IPS DF 6.9 (cell line): ENCODE measurements around the gene DECR2.

Experiments used
- DNase-seq: peaks from one replicate; pipeline ENCODE4 v3.0.0-alpha.2; 2013; ENCODE audit warnings: low read depth, low spot score
- H3K27ac ChIP-seq: one replicate; pipeline ENCODE4 v1.5.1; 2013; ENCODE audit warnings: low read length, control low read depth
- H3K27me3 ChIP-seq: 2 replicates; pipeline ENCODE4 v1.6.1; 2013; ENCODE audit warnings: mild to moderate bottlenecking, low read length; ENCODE audit not compliant: control insufficient read depth, insufficient read depth
- H3K36me3 ChIP-seq: 2 replicates; pipeline ENCODE4 v1.6.1; 2013; ENCODE audit warnings: low read length; ENCODE audit not compliant: control insufficient read depth, insufficient read depth
- H3K4me1 ChIP-seq: 2 replicates; pipeline ENCODE4 v1.6.1; 2013; ENCODE audit warnings: low read length; ENCODE audit not compliant: control insufficient read depth, insufficient read depth
- H3K4me3 ChIP-seq: 2 replicates; pipeline ENCODE4 v1.5.1; 2013; ENCODE audit warnings: mild to moderate bottlenecking, low read length
- H3K9me3 ChIP-seq: 2 replicates; pipeline ENCODE4 v1.6.1; 2013; ENCODE audit warnings: low read length, inconsistent platforms; ENCODE audit not compliant: control insufficient read depth, insufficient read depth
- WGBS: extraction: QIAGEN DNeasy Blood & Tissue Kit; methylation state at CpG from one replicate; pipeline ENCODE4 v1.1.7; 2013; ENCODE audit warnings: mixed read lengths, missing lambda C conversion rate; ENCODE audit not compliant: insufficient read length, insufficient coverage; 5-methylcytosine and 5-hydroxymethylcytosine counted together

The DECR2 gene

DNA sequence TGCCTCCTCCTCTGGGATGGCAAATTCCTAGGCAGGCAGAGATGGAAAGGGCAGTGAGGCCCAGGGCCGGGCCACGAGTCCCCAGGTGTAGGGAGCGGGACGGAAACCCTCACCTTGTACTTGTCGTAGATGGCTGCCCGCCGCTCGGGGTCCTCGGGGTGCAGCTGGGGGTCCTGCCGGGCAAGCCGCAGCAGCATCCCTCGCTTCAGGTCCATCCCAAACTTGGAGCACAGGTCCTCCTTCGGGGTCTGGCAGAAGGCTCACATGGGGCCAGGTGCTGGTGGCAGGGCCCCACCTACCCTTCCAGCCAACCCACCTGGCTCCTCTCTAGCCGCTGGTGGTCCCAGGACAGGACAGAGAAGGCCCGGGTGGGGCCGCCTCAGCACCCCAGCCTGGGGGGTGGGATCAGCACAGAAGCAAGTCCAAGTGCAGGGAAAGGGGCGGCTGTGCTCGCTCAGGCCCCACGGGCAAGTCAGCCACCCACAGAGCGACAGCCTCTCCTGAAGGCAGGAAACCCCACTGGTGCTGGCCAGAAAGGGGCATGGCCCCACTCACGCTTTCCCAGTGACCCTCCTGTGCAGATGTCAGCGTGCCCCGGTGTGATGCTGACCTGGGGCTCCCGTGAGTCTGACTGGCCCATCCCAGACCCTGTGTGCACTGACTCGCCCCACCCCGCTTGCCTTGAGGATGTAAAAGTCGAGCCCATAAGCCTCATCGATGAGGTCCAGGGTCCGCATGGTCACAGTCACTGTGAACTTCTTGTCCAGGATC is 33.1 kb upstream of the DECR2 start:
- no peak overlapping the region for H3K27ac ChIP-seq
- peaks cover 32% of the 10 kb centered on the region for H3K36me3 ChIP-seq
- H3K27me3 ChIP-seq, result no peaks in the 10 kb centered on the region
- no peaks in the 10 kb centered on the region; the same call in 1 of the 2 replicates for H3K4me1 ChIP-seq
- no peaks in the 10 kb centered on the region for H3K9me3 ChIP-seq
- DNase-seq, result no peak
- WGBS, result no CpG with 5 or more reads among the region's 29 CpGs
- H3K4me3 ChIP-seq, result no peak overlapping the region

DNA sequence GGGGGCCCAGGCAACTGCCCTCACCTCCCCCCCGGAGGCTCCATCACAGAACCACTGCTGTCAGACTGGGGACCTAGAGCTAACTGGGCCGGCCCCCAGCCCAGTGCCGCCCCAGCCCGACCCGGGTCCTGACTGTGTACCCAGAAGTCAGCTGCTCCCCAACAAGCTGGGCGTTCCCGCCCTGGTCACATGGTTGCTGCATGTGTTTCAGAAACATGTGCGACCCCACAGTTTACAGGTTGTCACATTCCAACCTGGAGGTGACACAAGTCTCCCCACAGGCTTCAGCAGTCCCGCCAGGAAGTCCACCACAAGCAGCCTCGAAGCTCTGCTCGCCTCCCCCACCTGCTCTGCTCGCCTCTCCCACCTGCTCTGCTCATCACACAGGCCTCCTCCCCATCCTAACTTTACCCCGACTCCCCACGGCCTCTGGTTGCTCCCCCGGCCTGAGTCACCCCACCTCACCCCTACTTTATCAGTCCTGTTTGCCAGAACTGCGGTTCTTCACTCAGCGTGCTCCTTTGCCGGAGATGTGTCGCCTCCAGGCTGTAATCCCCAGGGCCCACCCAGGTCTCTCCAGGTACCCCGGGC is 32.3 kb upstream of the DECR2 start:
- no peak for DNase-seq
- no peaks in the 10 kb centered on the region for H3K27me3 ChIP-seq
- WGBS, result no CpG with 5 or more reads among the region's 20 CpGs
- H3K27ac ChIP-seq, result no peak overlapping the region
- peak overlapping the region; percentile 34; the same call in 1 of the 2 replicates for H3K4me3 ChIP-seq
- no peaks in the 10 kb centered on the region for H3K9me3 ChIP-seq
- no peaks in the 10 kb centered on the region; the same call in 1 of the 2 replicates for H3K4me1 ChIP-seq
- H3K36me3 ChIP-seq, result peaks cover 40% of the 10 kb centered on the region

DNA sequence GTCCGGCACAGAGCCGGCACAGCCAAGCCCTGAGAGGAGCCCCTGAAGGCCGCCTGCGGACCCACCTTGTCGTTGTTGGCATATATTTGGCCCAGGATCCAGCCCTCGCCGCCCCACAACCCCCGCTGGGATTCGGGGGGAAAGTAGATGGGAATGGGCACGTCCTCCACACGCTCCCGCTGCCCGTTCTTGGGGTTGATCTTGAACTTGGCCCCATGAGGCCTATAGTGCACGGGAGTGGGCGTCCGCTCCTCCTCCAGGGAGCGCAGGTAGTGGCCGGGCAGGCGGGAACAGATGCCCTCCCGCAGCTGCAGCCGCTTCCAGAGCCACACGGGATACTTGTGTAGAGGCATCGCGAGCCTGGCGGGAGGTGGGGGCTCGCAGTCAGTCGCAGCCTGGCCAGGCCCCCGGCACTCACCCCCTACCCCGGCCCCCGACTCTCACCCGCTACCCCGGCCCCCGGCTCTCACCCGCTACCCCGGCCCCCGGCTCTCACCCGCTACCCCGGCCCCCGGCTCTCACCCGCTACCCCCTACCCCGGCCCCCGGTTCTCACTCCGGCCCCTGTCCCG is 31.7 kb upstream of the DECR2 start:
- no peaks in the 10 kb centered on the region; the same call in 1 of the 2 replicates for H3K4me1 ChIP-seq
- peak overlapping the region; percentile 34; the same call in 1 of the 2 replicates for H3K4me3 ChIP-seq
- H3K36me3 ChIP-seq, result peaks cover 46% of the 10 kb centered on the region
- no peak overlapping the region for H3K27ac ChIP-seq
- DNase-seq, result no peak
- no CpG with 5 or more reads among the region's 44 CpGs for WGBS
- no peaks in the 10 kb centered on the region for H3K27me3 ChIP-seq
- H3K9me3 ChIP-seq, result no peaks in the 10 kb centered on the region

DNA sequence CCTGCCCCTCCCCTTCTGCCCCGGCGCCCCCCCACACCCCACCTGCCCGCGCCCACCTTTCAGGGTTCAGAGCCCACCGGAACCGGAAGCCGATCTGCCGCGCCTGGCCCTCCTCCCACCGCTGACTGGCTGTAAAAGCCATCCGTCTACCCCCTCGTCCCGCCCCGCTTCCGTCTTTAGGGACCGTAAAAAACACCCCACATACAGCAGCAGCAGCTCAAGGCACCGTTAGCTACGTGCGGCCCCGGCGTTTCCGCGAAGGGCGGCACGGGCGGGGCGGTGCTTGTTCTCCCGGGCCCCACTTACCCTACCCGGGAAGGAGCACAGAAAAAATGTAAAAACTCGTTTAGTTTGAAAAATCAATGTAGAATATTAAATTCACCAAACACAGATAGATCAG is 31.2 kb upstream of the DECR2 start, which contains the start of gene MRPL28:
TSS of gene MRPL28 (minus strand) at position 96 of the 400 bp plus-strand sequence. CDS start 320 bp downstream, outside the sequence.
- H3K36me3 ChIP-seq, result peaks cover 49% of the 10 kb centered on the region
- no peak within 1 kb of the TSS for H3K27ac ChIP-seq
- H3K4me3 ChIP-seq, result peak within 1 kb of the TSS; percentile 34; the same call in 1 of the 2 replicates

DNA sequence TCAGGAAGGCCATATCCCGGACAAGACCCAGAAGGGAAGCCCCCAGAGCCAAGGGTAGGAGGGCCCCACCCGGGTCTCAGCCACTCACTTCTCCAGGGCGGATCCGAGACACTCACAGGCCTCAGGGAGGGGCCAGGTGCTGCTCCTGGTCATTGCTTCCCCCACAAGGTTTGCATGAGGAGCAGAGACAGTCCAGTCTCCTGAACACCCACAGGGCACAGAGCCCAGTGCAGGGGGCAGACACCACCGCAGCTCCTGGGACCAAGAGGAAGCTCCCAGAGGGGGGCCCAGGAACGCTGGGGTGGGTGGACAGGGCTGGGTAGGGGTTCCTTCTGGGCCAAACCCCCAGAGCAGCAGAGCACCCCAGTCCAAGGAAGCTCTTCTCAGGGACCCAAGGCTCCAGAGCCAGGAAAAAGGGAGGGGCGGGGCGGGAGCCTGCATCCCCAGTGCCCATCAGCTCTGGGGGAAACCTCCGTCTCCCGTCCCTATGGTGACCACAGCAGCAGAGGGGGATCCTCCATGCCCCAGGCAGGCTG is 30.6 kb upstream of the DECR2 start:
- H3K4me3 ChIP-seq, result no peak overlapping the region
- H3K27me3 ChIP-seq, result no peaks in the 10 kb centered on the region
- H3K9me3 ChIP-seq, result no peaks in the 10 kb centered on the region
- WGBS, result no CpG with 5 or more reads among the region's 10 CpGs
- H3K36me3 ChIP-seq, result peaks cover 53% of the 10 kb centered on the region
- no peak overlapping the region for H3K27ac ChIP-seq
- DNase-seq, result no peak
- H3K4me1 ChIP-seq, result no peaks in the 10 kb centered on the region; the same call in 1 of the 2 replicates

More for the DNA sequence above, 31.2 kb upstream of the DECR2 start, which contains the start of gene MRPL28:
- Histone ChIP-seq H3K4me1 (no peaks in the 10 kb centered on the region; the same call in 1 of the 2 replicates), H3K27me3 (no peaks in the 10 kb centered on the region), H3K9me3 (no peaks in the 10 kb centered on the region)
- peak; percentile 84 for DNase-seq
- WGBS, result no CpG with 5 or more reads among the region's 30 CpGs

DNA sequence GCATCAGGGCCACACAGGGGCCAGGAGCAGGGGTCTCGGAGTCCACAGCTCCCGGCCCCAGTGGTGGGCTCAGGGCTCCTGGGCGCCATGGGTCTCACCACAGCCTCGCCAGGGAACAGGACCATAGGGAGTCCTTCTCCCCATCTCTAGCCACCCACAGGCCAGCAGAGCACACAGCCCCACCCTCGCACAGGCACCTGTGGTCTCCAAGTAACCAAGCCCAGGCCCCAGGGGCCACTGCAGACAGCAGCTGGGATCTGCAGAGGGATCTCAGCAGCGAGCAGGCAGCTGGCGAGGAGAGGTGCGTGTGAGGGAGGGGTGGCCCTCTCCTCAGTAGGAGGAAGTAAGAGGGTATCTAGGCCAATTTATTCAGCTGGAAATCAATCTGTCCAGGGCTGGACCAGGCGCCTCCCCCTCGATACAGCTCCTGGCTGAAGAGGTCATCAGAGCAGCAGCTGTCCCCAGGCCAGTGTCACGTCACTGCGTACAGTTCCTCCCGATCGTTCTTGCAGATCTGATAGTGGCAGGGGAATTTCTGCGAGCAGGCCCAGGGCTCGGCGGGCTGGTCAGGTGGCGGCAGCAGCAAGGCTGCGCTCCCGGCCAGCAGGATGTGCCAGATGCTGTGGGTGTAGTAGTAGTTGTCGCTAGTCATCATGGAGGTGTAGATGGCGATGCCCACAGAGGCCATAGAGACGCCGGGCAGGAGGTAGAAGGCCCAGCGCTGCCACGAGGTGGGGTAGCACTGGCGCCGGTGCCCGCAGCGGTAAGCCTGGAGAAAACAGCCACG is 30.0 kb upstream of the DECR2 start:
- Histone ChIP-seq H3K27ac (no peak overlapping the region), H3K4me1 (no peaks in the 10 kb centered on the region; the same call in 1 of the 2 replicates), H3K9me3 (no peaks in the 10 kb centered on the region), H3K4me3 (no peak overlapping the region), H3K36me3 (peaks cover 56% of the 10 kb centered on the region), H3K27me3 (no peaks in the 10 kb centered on the region)
- no peak for DNase-seq
- no CpG with 5 or more reads among the region's 31 CpGs for WGBS

DNA sequence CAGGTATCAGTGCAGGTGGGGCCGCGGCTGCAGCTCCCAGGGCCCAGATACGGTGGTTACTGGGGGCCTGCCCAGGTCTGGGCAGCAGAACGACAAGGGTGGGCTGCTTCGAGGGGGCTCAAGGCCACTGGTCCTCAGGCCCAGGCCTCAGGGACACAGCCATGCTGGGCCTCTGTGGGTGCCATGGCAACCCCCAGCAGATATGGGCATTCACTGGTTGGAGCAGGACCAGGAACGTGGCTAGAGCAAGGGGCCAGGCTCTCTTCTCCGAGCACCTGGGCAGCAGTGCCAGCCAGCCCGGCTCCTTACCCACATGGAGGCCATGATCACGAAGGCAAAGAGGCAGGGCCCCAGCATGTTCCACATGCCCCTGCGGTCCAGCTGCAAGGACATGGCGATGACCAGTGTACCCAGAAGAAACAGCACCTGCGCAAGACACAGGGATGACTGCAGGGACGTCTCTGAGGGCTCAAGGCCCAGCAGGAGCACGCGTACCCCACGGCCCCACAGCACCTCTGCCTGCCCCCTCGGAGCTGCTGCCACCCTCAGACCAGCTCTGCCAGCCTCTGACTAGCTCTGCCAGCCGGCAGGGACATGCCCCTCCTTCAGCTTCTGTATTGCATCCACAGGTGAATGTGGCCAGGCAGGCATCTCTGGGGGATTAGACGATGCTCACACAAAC is 29.2 kb upstream of the DECR2 start:
- H3K4me3 ChIP-seq, result no peak overlapping the region
- WGBS, result no CpG with 5 or more reads among the region's 19 CpGs
- DNase-seq, result no peak
- H3K27ac ChIP-seq, result no peak overlapping the region
- peaks cover 62% of the 10 kb centered on the region for H3K36me3 ChIP-seq
- no peaks in the 10 kb centered on the region for H3K9me3 ChIP-seq
- H3K27me3 ChIP-seq, result no peaks in the 10 kb centered on the region
- no peaks in the 10 kb centered on the region; the same call in 1 of the 2 replicates for H3K4me1 ChIP-seq

DNA sequence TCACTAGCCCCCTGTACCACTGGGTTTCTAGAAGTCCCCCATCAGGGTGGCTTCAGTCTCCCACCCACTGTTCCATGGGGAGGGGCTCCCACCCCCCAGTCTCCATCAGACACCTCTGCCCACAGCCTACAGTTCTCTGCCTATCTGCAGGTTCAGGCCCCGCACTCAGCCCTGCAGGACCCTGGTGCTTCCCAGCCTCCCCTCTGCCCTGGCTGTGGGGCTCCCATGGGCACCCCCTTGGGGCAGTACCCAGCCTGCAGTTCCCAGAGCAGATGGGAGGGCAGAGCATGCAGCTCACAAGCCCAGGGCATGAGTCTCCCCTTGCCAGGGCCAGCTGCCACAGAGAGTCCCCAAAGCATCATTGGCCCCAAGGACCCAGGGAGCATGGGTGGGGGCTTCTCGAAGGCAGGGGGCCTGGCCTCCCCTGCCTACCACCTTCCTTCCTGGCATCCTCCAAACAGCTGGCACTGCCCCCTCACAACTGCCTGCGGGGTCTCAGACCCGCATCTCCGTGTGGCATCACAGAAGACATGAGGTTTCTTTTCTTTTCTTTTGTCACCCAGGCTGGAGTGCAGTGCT is 28.6 kb upstream of the DECR2 start:
- no peaks in the 10 kb centered on the region for H3K9me3 ChIP-seq
- no peaks in the 10 kb centered on the region; the same call in 1 of the 2 replicates for H3K4me1 ChIP-seq
- WGBS, result no CpG with 5 or more reads among the region's 5 CpGs
- H3K27me3 ChIP-seq, result no peaks in the 10 kb centered on the region
- no peak overlapping the region for H3K27ac ChIP-seq
- no peak for DNase-seq
- peaks cover 57% of the 10 kb centered on the region for H3K36me3 ChIP-seq
- H3K4me3 ChIP-seq, result no peak overlapping the region

DNA sequence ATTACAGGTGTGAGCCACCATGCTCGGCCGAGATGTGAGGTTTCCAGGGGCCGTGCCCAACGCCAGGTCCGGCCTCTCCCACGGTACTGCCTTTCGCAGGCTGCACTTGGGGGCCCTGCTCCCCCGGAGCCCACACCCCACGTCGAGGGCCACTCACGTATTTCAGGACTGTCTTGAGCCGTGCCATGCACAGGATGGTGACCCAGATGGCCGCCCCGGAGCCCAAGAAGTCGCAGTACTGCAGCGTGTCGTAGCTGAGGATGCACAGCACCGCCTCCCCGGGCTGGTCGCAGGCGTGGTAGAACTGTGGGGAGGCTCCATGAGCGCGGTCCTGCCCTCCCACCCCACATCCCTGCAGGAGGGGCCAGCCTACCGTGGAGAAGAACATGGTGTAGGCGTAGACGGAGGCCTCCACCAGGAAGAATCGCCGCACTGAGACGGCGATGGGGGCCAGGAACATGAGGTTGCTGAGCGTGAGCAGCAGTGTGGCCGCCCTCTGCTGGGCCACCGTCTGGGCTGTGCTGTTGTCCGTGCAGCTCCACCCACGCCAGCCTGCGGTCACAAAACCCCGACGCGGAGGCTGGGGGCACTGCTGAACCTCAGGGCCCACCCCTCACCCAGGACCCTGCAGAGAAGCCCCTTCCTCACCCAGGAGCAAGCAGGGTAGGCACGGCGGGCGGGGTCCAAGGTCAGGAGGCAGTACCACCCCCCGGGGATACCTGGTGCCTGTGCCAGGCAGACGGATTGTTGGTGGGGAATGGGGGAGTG is 27.7 kb upstream of the DECR2 start:
- WGBS, result no CpG with 5 or more reads among the region's 44 CpGs
- Histone ChIP-seq H3K27me3 (no peaks in the 10 kb centered on the region), H3K9me3 (no peaks in the 10 kb centered on the region), H3K4me1 (peaks cover 3% of the 10 kb centered on the region; the same call in 1 of the 2 replicates), H3K36me3 (peaks cover 48% of the 10 kb centered on the region), H3K4me3 (no peak overlapping the region), H3K27ac (no peak overlapping the region)
- DNase-seq, result no peak
